Middle frontal gyrus (tissue), 1 donor: ENCODE data around the gene TLE1.
"Not testable (repeated sequence)": the region's sequence is repeated elsewhere in the genome, so short reads cannot be mapped to it uniquely, and the experiment has no call there.

Source experiments
- DNase-seq: peaks from one replicate; pipeline ENCODE4 v3.0.0-alpha.2; 2015; ENCODE audit warnings: low spot score; ENCODE audit errors: extremely low spot score

Gene TLE1

DNA sequence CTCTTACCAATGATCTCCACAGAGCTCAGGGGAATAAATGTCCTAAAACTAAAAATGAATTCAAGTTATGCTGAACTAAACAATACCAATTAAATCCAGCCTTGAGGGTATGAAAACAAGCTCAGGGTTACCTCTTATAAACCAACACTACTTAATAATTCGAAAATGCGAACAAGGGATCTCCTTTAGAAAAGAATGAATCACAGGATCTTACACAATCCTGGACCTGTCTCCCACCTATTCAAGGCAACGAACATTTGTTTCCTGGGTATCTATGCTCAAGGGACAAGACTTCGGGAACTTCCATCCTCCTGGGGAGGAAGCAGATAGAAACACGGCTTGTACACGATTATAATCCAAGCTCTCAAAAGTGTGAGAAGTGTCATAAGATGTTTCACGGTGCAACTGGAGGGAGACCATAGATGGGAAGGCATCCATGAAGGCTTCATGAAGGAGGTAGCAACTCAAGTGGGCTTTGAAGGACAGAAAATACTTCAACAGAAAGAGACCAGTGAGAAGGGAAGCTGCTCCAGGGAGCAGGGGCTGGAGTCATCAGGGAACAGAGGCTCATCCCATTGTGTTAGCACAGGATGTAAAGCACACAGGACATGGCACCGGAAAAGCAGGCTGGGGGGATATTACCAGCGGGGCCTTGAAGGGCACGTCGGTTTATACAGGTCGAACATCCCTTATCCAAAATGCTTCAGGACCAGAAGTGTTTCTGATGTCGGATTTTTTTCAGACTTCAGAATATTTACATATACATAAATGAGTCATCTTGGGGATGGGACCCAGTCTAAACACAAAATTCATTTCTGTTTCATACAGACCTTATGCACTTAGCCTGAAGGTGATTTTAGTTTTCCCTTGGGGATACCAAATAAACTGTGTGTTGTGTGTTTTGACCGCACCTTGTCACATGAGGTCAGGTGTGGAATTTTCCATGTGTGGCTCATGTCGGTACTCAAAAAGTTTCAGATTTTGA, 87.4 kb downstream of the TLE1 start:
- DNase-seq: no peak

DNA sequence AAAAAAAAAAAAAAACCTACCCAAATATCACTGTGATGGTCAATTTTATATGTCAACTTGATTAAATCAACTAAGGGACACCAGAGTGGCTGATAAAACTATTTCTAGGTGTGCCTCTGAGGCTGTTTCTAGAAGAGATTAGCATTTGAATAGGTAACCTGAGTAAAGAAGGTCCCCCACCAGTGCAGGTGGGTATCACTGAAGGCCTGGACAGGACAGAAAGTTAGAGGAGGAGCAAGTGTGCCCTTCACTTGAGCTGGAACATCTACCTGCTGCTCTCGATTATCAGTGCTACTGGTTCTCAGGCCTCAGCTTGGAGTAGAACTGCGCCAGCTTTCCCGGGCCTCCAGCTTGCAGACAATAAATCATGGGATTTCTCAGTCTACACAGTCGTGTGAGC, 88.7 kb downstream of the TLE1 start:
- no peak for DNase-seq

DNA sequence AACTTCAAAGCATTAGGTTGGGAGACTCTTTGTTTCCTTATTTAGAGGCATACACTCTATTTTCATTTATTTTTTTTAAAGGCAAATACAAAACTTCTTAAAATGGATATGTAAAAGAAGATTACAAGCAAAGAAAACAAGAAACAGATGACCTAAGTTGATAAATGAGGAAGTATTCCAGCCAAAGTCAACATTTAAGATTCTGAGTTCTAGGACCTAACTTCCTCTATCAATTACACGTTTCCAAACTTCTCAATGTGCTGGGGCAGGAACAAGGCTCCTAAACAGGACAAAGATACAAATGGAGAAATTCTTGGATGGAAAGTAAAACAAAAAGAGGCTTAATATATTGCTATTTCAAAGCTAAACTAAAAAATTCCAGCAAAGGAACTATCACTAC, 89.5 kb downstream of the TLE1 start:
- DNase-seq: no peak

DNA sequence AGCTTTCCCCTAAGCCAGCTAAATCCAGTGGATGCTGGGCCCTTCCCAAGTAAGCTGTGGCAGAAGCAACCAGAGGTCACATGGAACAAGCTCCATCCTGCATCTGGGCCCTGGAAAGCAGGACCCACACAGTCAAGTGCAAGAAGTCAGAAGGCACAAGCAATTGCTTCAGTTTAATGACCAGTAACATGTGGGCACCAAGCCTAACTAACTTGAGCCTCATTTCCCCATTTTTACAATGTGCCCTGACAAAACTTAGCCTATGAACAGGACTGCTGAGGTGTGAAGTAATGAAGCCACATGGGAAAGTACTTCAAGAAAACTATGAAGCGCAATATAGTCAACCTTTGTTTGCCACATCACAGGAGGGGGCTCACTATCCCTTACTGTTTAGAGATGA, 90.5 kb downstream of the TLE1 start:
- DNase-seq: no peak

DNA sequence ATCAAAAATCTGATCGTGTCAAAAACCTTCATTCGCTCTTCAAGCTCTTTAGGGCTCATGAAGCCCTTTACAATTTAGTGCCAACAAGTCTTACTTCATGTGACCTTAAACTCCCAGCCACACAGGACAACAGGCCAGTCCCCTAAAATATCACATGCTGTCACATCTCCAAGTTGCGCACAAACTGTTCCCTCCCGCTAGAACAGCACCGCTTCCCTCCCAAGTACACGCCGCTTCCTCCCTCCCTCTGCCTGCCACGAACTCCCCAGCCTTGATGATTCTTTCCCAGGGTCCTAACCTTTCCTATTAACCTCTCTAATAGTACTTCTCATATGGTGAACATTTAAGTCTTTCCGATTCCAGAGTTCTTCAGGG, 91.2 kb downstream of the TLE1 start:
- DNase-seq: no peak

DNA sequence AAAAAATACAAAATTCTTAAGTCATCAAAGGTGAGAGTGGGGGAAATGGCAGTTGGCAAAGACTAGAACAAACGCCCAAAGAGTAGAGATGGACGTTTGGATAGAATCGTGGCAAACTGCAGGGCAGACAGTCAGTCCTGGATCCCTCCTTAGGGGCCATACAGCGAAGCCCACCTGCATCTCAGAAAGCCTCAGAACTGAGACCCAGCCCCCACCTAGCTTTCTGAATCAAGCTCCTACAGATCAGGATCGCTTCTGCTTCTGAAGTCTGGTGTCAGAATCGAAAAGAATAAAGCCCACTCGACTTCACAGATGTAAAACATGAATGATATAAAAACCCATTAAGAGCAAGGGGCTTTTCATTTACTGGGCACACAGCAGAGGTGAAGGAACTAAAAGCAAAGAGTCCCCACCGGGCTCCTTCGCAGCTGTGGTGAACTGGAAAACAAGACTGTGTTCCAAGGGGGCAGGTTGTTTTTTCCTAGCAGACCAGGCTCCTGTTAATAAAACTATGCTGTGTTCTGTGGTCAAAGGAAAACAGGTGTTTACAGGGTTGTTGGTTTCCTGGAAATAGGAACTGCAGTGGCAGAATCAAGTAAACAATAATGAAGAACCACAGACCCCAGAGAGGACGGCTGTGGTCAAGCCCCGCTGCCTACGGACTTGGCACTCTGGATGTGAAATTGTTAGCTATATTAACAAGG, 91.8 kb downstream of the TLE1 start:
- no peak for DNase-seq

DNA sequence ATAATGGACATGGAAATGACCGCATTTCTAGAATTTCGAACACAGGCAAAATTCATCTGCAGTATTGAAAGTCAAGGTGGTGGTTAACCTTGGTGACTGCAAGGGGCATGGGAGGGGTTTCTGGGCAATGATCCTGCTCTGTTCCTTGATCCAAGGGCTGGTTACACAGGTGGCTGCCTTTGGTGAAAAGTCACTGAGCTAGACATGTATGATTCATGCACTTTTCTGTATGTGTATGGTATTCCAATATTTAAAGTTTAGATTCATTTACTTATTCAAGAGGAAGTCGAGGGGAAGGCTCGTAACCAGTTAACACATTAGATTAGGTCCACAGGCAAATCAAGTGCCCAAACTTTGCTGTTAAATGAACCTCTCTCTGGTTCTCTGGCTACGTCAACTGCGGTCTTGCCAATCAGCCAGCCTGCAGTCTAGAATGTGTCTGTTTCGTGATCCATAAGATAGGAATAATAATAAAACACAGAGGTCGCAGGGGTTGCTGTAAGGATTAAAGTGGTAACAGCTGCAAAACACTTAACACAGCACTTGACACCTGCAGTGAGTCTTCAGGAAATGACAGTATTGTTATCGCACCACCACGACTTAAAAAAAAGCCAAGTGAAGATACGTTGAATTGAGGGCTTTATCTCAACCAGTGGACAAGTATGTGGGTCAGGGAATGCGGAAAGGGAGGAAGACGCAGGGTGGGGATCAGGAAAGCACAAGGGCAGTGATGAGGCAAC, 92.5 kb downstream of the TLE1 start:
- DNase-seq: no peak

DNA sequence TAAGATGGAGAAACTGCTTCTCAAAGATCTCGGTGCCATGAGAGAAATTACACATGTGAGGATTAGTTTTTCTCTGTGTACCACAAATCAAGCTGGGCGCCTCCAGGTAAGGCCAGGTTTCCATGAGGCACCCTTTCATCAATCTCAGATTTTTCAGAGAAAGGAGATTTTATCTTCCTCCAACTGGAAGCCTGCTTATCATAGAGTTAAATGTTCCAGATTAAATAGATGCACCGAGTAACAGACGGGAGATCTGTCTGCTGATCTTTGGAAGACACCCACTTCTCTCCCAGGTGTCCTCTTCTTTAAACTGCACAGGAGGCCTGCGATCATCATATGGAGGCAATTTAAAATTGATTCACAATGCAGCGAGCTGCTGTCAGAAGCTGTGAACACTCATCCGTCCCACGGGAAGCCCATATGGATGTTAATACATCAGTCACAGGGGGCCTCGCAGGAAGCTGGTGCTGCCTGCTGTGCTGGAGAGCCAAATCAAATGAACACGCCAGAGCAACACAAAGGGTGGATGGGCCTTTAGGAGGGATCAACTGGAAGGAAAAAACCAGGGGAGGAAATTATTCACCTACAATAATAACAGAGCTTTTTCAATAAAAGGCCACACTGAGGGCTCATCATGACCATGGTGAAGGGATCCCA, 93.3 kb downstream of the TLE1 start:
- no peak for DNase-seq

DNA sequence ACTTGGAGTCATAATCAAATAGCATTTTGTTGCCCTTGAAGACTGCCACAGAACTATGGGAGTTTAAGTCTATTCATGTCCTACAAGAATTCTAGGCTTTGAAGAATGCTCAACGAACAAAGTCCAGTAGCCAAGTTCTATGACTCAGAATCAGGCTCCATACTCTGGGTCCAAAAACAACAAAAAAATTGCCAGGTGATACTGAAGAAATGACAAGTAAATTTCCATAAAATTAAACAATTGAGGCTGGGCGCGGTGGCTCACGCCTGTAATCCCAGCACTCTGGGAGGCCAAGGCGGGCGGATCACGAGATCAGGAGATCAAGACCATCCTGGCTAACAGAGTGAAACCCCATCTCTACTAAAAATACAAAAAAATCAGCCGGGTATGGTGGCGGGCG, 94.1 kb downstream of the TLE1 start:
- DNase-seq: not testable (repeated sequence)

DNA sequence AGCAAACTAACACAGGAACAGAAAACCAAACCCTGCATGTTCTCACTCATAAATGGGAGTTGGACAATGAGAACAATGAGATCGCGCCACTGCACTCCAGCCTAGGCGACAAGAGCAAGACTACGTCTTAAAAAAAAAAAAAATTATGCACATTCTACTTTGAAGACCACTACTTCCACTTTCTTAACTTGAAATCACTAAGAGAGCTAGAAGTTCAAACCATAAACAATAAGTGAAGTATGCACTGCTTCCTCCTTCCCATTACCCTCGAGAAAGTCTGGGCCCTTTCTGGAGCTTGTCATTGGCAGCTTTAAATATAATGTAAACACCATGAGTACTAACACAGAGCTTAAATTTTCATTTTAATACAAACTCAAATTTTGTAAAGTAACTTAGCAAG, 94.9 kb downstream of the TLE1 start:
- DNase-seq: no peak

DNA sequence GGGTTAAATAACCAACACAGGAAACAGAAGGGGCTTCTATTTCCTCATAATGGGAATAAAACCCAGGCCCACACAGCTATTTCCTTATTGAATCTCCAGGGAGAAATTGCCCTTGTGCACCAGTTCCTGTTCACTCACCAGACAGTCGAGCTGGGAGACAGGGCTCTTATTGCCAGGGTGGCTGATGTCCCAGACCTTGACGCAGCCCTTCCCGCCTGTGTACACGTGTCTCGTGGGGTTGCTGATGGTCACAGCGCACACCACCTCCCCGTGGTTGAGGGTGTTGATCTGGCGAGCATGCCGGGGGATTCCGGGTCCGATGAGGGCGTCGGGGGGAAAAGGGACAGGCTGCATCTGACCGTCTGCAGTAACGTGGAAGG, 96.5 kb downstream of the TLE1 start:
- no peak for DNase-seq

DNA sequence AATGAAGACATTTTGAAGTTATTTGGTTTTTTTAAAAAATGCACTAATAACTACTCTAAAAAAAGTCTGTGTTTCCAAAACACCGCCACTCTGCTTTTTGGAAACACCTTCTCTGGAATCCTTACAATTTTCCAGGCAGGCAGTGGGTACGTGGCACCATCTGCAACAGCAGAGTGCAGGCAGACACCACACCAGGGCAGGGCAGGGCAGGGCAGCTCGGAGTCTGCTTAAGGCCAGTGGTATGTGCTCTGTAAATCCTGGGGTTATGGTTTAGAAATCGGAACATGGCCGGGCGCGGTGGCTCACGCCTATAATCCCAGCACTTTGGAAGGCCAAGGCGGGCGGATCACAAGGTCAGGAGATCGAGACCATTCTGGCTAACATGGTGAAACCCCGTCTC, 97.6 kb downstream of the TLE1 start:
- DNase-seq: no peak

DNA sequence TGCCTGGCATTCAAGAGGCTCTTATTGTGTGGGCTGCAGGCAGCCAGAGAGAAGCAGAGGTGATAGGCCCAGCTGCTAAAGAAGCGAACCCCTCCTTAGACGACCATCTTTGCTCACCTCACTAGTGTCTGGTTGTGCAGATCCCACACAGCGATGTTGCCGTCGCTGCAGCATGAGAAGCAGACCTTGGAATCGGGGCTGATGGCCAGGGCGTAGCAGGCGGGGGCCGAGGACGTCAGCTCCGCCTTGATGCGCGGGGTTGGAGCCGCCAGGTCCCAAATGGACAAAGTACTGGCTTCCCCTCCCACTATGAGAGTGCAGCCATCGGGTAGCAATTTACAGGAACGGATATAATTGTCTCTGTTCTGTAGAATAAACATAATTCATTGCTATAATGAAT, 98.7 kb downstream of the TLE1 start:
- no peak for DNase-seq

DNA sequence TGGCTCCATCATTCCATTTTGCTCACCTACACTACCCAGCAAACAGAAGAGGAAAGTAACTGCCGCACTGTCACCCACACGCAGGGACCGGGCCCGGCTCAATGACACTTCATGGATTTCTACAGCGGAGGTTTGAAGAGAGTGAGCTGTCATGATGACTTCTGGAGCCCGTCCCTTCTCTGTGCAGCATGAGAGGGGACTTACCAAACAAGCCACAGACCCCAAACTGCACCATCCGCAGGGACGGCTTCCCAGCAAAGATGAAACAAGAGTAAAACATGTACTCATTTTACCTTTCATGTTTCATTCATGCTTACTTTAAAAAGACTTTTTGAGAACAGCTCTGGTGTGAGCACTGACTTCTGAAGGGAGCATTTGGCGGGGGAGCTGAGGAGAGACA, 99.5 kb downstream of the TLE1 start:
- no peak for DNase-seq

DNA sequence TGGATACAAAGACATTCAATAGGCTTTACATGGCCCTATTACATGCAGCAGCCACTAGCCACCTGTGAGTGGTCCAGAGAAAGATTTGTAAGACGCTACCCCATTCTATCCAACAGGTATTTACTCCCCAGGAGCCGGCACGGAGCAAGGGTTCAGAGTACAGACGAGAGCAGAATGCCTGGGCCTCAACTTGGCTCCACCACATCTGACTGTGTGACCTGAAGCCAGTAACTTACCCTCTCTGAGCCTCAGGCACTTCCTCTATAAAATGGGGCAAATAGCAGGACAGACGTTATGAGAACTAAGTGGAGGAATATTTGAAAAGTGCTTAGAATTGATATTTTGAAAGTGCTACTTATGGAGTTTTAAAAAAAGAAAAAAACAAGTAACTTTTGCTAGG, 100.0 kb downstream of the TLE1 start:
- DNase-seq: no peak

DNA sequence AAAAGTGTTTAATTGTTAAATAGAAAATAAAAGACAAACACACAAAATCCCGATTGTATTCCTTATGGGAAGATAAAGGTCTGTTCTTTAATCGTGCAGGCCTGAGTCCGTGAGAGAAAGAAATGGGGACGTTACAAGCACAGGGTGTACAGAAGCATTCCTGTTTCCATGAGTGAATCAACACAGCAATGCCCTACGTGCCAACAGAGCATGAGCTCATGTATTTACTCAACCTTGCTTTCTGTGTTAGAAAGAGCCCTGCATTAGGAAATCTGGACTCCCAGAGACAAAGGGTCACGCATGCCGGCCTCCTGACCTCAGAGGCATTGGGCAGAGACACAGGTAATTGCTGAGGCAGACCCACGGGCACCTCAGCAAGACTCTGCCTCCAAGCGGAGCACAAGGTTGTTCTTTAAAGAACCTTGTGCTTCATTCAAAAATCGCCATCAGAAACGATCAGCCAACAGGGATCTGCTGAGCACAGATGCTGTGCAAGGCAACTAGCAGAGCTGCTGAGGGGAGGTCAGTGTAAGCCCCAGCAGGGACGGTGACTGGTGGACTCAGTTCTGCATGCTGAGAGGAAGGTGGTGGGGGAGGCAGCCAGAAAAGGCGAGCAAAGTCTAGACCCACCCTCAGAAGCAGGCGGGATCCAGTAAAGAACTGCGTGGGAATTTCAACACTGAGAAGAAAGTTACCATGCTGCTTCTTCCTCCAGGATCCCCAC, 101.0 kb downstream of the TLE1 start:
- no peak for DNase-seq

DNA sequence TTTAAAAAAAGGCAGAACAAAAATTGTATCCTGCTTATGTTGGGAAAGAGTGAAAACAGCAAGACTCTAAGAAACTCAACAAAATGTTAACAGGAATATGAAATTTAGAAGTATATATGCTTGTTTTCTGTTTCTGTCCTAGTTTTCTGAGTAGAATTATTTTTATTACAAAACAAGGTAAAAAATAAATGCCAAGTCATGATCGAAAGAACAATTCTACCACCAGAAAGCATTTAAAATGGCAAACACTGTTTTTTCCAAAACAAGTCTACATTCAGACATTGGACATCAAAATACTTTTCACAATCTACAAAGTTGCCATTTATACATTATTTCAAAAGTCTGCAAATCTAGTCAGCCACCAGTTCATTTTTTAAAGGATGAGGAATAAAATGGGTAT, 102.6 kb downstream of the TLE1 start:
- no peak for DNase-seq

DNA sequence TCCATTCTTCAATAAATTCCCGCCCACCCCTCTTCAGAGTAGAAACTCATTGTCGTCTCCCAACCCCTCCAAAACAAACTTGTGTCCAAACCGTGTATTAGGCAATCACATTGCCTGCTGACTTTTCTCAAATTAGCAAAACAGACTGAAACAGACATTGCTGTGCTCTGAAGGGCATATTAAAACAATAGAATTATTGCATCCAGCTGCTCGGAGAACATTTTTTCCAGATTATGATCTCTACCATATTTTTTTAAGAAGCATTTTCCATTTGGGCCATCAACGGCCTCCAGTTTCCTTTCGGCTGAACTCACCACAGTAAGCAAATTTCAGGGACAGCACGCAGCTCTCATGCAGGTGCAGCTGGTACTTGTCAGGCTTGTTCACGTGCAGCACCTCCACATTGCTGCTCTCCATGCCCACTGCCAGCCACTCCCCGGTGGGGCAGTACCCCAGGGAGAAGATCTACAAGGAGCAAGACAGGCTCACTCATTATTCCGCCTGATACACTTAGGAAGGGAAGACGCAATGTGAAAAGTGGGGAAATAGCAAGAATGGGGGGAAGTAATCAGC, 104.1 kb downstream of the TLE1 start:
- DNase-seq: no peak

DNA sequence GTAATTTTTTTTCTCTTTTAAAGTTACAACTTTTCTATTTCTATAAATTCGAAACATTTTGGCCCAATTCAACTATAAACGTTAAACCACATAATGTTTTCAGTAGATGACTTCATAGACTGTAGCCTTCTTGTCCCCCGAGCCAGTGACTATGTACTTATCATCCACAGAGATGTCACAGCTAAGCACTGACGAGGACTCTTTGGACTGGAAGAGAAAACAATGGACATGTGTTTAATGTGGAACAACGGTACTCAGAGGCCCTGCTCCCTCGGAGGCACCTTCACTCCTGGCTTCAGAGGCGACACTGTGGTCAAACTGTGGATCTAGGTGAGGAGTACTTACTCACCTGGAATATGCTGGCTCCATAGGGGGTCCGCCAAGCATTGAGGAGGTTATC, 105.2 kb downstream of the TLE1 start:
- no peak for DNase-seq

DNA sequence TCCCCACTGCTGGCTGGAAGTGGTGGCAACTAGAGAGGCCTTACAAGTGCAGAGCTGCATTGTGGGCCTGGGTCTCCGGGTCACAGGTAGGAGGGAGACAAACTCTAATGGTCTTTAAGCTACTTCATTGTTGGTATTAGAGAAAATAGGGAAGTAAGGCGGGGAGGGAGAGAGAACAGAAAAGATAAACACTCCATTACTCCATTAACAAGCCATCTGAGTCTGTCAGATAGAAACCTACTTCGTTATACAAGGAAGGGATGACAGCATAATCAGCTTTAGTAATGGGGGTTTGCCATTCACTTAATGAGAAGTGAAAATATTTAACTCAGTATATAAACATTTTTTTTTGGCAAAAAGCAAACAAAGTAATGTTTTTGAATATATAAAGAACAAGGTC, 107.4 kb downstream of the TLE1 start:
- no peak for DNase-seq

DNA sequence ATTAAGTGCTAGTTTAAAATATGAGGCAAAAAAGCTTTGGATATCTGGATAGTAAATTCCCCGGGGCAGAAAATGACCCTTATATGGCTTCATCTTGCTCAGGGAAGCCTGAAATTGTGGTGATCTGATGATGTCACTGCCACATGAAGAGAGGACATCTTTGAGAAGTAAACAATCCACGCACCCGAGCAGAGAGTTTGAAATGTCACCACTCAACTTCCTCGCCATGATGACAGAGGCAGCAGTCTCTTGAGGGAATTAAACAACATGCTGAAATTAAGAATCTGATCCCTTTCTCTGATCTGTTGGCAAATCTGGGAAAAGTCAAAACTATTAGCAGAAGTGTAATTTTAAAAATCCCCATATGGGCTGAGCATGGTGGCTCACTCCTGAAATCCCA, 110.0 kb downstream of the TLE1 start:
- DNase-seq: no peak
